Gastroesophageal sphincter (tissue), 2 donors: ENCODE measurements around the gene MPPED1.

Experiments
- EP300 ChIP-seq: sonication (generic); formaldehyde crosslinking; IDR thresholded peaks from one replicate; pipeline ENCODE4 v1.6.1; 2017; ENCODE audit warnings: antibody characterized with exemption, mild to moderate bottlenecking
- POLR2A ChIP-seq, 2 donors: fragments of 450-650 bp; IDR thresholded peaks; one replicate each; pipeline ENCODE4 v1.6.1; 2017; ENCODE audit warnings: antibody characterized with exemption in 2 of 2, mild to moderate bottlenecking in 2 of 2, moderate library complexity in 1 of 2

DNA sequence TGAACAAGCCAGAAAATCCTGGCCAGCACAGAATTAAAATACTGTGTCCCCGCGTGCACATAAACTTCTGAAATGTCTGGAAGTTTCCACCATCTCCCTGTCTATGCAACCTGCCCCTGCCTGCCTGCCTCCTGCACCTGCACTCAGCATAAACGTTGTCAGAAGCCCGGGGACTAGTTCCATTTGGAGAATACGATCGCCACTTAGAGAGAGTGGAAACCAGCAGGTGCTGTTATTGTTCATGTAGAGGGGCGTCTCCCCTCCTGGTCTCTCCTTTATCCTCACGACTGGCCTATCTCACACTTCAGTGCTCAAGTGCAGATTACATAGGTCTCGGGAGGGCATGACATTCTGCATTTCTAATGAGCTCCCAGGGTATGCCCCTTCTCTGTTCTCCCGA lies 35.6 kb downstream of the MPPED1 start:
- TF ChIP-seq POLR2A (IDR thresholded peaks at IDR 0.05) (no peak), EP300 (no peak)
